Ectodermal cell (in vitro differentiated cells): Measurements from ENCODE around the gene HOXA1. TPM values are rescaled to one million over a fixed set of nuclear protein-coding genes. Genes with fewer than 3 reads are reported as not detected.

ENCODE experiments used
- H3K27ac ChIP-seq: 2 replicates; pipeline ENCODE4 v1.7.0; 2013; ENCODE audit warnings: mild to moderate bottlenecking, low read depth, low read length; ENCODE audit not compliant: insufficient read depth, poor library complexity, severe bottlenecking
- H3K27me3 ChIP-seq: 2 replicates; pipeline ENCODE4 v1.7.0; 2013; ENCODE audit warnings: mild to moderate bottlenecking, low read length; ENCODE audit not compliant: insufficient read depth, control insufficient read depth, poor library complexity, severe bottlenecking
- H3K36me3 ChIP-seq: one replicate; pipeline ENCODE4 v1.7.0; 2013; ENCODE audit warnings: low read length; ENCODE audit not compliant: control insufficient read depth, insufficient read depth
- H3K4me1 ChIP-seq: one replicate; pipeline ENCODE4 v1.7.0; 2013; ENCODE audit warnings: low read length; ENCODE audit not compliant: control insufficient read depth, insufficient read depth
- H3K4me3 ChIP-seq: 2 replicates; pipeline ENCODE4 v1.7.0; 2013; ENCODE audit warnings: low read depth, low read length, control low read depth; ENCODE audit not compliant: insufficient read depth
- H3K9me3 ChIP-seq: 2 replicates; pipeline ENCODE4 v1.7.0; 2013; ENCODE audit warnings: mild to moderate bottlenecking, low read length, moderate library complexity; ENCODE audit not compliant: control insufficient read depth
- WGBS, 2 experiments: methylation state at CpG; one replicate each; pipeline ENCODE4 v1.1.7; 2013; ENCODE audit warnings: missing lambda C conversion rate in 2 of 2; 5-methylcytosine and 5-hydroxymethylcytosine counted together
- polyA plus RNA-seq, 4 experiments: library from polyadenylated mRNA; stranded (reverse); fragments of 50-300 nt; gene quantifications; one replicate each; pipeline ENCODE4 v1.2.3, GENCODE V29; 2013

The HOXA1 gene
- polyA plus RNA-seq (2013, experiment 1 of 4), result 2.7 TPM
- polyA plus RNA-seq (2013, experiment 2 of 4), result 1.7 TPM
- 4.2 TPM for polyA plus RNA-seq (2013, experiment 3 of 4)
- 2.9 TPM for polyA plus RNA-seq (2013, experiment 4 of 4)

GRCh38 chr7:27095897-27096767 lies at the start of gene HOXA1:
Gene HOXA1, minus strand, starts transcription at chr7:27096000. Its CDS starts 88 bp downstream, at chr7:27095912.
- Histone ChIP-seq H3K27me3 (peaks cover 100% of the 10 kb centered on the region), H3K27ac (no peak within 1 kb of the TSS), H3K4me1 (peaks cover 5% of the 10 kb centered on the region), H3K9me3 (no peaks in the 10 kb centered on the region), H3K4me3 (peak within 1 kb of the TSS; percentile 57), H3K36me3 (no peaks in the 10 kb centered on the region)
- 0 to 1% methylated on average over 68 of the region's 68 CpGs for WGBS, 2 experiments

- 64 to 71% methylated on average over 47 of the region's 47 CpGs for WGBS, 2 experiments
These were observed 49.5 kb upstream of the HOXA1 start for GRCh38 chr7:27145165-27145913.

GRCh38 chr7:27144781-27145164 lies 49.0 kb upstream of the HOXA1 start:
- H3K4me1 ChIP-seq, result peaks cover 4% of the 10 kb centered on the region
- peaks cover 100% of the 10 kb centered on the region for H3K27me3 ChIP-seq
- no peaks in the 10 kb centered on the region for H3K9me3 ChIP-seq
- H3K36me3 ChIP-seq, result no peaks in the 10 kb centered on the region
- H3K27ac ChIP-seq, result no peak overlapping the region
- no peak overlapping the region for H3K4me3 ChIP-seq
- 27 to 28% methylated on average over 31 of the region's 31 CpGs for WGBS, 2 experiments

More at GRCh38 chr7:27145165-27145913, 49.5 kb upstream of the HOXA1 start:
- H3K4me3 ChIP-seq, result no peak overlapping the region
- peaks cover 4% of the 10 kb centered on the region for H3K4me1 ChIP-seq
- H3K36me3 ChIP-seq, result no peaks in the 10 kb centered on the region
- H3K9me3 ChIP-seq, result no peaks in the 10 kb centered on the region
- H3K27me3 ChIP-seq, result peaks cover 100% of the 10 kb centered on the region
- H3K27ac ChIP-seq, result no peak overlapping the region

- Histone ChIP-seq H3K9me3 (no peaks in the 10 kb centered on the region), H3K27me3 (peaks cover 100% of the 10 kb centered on the region), H3K4me3 (no peak overlapping the region), H3K36me3 (no peaks in the 10 kb centered on the region), H3K27ac (no peak overlapping the region), H3K4me1 (peaks cover 4% of the 10 kb centered on the region)
- WGBS, 2 experiments, result 43 to 52% methylated on average over 36 to 40 of the region's 40 CpGs
These were observed 48.4 kb upstream of the HOXA1 start for GRCh38 chr7:27143950-27144780.

- Histone ChIP-seq H3K4me3 (peak within 1 kb of the TSS; percentile 39), H3K9me3 (no peaks in the 10 kb centered on the region), H3K27ac (no peak within 1 kb of the TSS), H3K4me1 (peaks cover 4% of the 10 kb centered on the region), H3K36me3 (no peaks in the 10 kb centered on the region), H3K27me3 (peaks cover 100% of the 10 kb centered on the region)
- 1% methylated on average over 86 of the region's 86 CpGs for WGBS, 2 experiments
These were observed 47.5 kb upstream of the HOXA1 start, which contains the start of gene HOXA5 for GRCh38 chr7:27143023-27143949. Gene HOXA5, minus strand, starts transcription at chr7:27143681. Its CDS starts 74 bp downstream, at chr7:27143607.

- Histone ChIP-seq H3K36me3 (no peaks in the 10 kb centered on the region), H3K4me3 (no peak overlapping the region), H3K9me3 (no peaks in the 10 kb centered on the region), H3K27ac (no peak overlapping the region), H3K4me1 (peaks cover 4% of the 10 kb centered on the region), H3K27me3 (peaks cover 100% of the 10 kb centered on the region)
- 2 to 3% methylated on average over 28 to 29 of the region's 29 CpGs for whole genome bisulfite sequencing, 2 experiments
These were observed 46.8 kb upstream of the HOXA1 start for GRCh38 chr7:27142580-27143022.

GRCh38 chr7:27141923-27142579 lies 46.3 kb upstream of the HOXA1 start:
- 3 to 4% methylated on average over 30 of the region's 30 CpGs for WGBS, 2 experiments
- H3K9me3 ChIP-seq, result no peaks in the 10 kb centered on the region
- H3K27ac ChIP-seq, result no peak overlapping the region
- peaks cover 100% of the 10 kb centered on the region for H3K27me3 ChIP-seq
- H3K36me3 ChIP-seq, result no peaks in the 10 kb centered on the region
- H3K4me3 ChIP-seq, result no peak overlapping the region
- peaks cover 4% of the 10 kb centered on the region for H3K4me1 ChIP-seq

GRCh38 chr7:27141137-27141922 lies 45.5 kb upstream of the HOXA1 start:
- peaks cover 4% of the 10 kb centered on the region for H3K4me1 ChIP-seq
- H3K9me3 ChIP-seq, result no peaks in the 10 kb centered on the region
- H3K36me3 ChIP-seq, result no peaks in the 10 kb centered on the region
- WGBS, 2 experiments, result 30 to 33% methylated on average over 17 to 18 of the region's 18 CpGs
- peaks cover 100% of the 10 kb centered on the region for H3K27me3 ChIP-seq
- no peak overlapping the region for H3K4me3 ChIP-seq
- H3K27ac ChIP-seq, result no peak overlapping the region
